ENCODE measurements around the gene SPO11. TPM values are rescaled to one million over a fixed set of nuclear protein-coding genes. Genes with fewer than 3 reads are reported as not detected.

Gene SPO11
- total and polyA plus RNA-seq, 2 experiments from 2014 or later: not detected

DNA sequence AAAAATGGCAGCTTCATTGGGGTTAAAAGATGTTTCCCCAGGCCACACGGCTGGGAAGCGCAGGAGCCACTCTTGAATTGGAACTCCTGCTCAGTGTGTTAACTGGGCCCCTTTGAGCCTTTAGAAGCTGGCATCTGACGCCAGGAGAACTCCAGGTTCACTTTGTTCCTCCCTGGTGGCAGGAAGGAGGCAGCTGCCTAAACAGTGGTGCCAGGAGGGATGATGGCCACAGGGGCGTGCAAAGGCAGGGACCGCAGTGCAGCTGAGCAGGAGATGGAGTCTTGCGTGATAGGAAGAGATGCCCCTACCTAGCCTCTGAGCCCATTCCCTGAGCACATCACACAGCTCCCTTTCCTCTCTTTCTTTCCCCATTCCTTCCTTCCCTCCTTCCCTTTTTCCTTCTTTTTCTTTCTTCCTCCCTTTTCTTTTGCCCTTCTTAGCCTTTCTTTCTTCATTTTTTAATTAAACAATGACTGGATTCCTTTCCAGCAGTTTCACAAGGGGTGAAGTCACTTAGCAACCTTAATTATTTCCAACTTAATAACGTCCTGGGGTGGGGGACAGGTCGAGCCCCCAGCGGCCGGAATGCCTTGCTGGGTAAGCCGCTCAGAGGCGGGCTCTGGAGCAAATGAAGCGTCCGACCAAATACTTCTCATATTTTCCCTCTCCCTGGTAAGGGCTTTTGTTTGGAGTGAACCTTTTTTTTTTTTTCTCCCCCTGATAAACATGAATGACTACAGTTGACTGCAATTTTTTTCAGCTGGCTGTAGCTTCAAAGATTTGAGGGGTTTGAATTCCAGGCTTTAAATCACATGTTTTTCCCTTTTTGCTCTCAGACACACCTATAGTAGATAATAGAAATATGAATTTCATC lies 42.4 kb upstream of the SPO11 start:
- DNase-seq (ENCODE audit: low spot score) (no peak), ATAC-seq (no peak)
- no peak overlapping the region for H3K27ac Mint-ChIP-seq
- H3K4me1 ChIP-seq (ENCODE audit: insufficient read depth): peaks cover 9% of the 10 kb centered on the region; the same call in 1 of the 2 replicates
- no peak overlapping the region for H3K4me2 ChIP-seq
- H2AFZ ChIP-seq: peak overlapping the region; percentile 60; the same call in 1 of the 2 replicates
- no peaks in the 10 kb centered on the region for H3K79me2 ChIP-seq (replicated peaks; ENCODE audit: insufficient read depth)
- no peaks in the 10 kb centered on the region for H3K27me3 ChIP-seq (ENCODE audit: insufficient read depth)
- H3K27me3 Mint-ChIP-seq (ENCODE audit: insufficient read depth, low read depth, poor library complexity): peaks cover 23% of the 10 kb centered on the region
- H3K4me3 ChIP-seq: no peak overlapping the region
- TF ChIP-seq, protein P1, sequence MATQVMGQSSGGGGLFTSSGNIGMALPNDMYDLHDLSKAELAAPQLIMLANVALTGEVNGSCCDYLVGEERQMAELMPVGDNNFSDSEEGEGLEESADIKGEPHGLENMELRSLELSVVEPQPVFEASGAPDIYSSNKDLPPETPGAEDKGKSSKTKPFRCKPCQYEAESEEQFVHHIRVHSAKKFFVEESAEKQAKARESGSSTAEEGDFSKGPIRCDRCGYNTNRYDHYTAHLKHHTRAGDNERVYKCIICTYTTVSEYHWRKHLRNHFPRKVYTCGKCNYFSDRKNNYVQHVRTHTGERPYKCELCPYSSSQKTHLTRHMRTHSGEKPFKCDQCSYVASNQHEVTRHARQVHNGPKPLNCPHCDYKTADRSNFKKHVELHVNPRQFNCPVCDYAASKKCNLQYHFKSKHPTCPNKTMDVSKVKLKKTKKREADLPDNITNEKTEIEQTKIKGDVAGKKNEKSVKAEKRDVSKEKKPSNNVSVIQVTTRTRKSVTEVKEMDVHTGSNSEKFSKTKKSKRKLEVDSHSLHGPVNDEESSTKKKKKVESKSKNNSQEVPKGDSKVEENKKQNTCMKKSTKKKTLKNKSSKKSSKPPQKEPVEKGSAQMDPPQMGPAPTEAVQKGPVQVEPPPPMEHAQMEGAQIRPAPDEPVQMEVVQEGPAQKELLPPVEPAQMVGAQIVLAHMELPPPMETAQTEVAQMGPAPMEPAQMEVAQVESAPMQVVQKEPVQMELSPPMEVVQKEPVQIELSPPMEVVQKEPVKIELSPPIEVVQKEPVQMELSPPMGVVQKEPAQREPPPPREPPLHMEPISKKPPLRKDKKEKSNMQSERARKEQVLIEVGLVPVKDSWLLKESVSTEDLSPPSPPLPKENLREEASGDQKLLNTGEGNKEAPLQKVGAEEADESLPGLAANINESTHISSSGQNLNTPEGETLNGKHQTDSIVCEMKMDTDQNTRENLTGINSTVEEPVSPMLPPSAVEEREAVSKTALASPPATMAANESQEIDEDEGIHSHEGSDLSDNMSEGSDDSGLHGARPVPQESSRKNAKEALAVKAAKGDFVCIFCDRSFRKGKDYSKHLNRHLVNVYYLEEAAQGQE (IDR thresholded peaks at IDR 0.05; ENCODE audit: unreplicated experiment): no peak
- TF ChIP-seq, protein P2, sequence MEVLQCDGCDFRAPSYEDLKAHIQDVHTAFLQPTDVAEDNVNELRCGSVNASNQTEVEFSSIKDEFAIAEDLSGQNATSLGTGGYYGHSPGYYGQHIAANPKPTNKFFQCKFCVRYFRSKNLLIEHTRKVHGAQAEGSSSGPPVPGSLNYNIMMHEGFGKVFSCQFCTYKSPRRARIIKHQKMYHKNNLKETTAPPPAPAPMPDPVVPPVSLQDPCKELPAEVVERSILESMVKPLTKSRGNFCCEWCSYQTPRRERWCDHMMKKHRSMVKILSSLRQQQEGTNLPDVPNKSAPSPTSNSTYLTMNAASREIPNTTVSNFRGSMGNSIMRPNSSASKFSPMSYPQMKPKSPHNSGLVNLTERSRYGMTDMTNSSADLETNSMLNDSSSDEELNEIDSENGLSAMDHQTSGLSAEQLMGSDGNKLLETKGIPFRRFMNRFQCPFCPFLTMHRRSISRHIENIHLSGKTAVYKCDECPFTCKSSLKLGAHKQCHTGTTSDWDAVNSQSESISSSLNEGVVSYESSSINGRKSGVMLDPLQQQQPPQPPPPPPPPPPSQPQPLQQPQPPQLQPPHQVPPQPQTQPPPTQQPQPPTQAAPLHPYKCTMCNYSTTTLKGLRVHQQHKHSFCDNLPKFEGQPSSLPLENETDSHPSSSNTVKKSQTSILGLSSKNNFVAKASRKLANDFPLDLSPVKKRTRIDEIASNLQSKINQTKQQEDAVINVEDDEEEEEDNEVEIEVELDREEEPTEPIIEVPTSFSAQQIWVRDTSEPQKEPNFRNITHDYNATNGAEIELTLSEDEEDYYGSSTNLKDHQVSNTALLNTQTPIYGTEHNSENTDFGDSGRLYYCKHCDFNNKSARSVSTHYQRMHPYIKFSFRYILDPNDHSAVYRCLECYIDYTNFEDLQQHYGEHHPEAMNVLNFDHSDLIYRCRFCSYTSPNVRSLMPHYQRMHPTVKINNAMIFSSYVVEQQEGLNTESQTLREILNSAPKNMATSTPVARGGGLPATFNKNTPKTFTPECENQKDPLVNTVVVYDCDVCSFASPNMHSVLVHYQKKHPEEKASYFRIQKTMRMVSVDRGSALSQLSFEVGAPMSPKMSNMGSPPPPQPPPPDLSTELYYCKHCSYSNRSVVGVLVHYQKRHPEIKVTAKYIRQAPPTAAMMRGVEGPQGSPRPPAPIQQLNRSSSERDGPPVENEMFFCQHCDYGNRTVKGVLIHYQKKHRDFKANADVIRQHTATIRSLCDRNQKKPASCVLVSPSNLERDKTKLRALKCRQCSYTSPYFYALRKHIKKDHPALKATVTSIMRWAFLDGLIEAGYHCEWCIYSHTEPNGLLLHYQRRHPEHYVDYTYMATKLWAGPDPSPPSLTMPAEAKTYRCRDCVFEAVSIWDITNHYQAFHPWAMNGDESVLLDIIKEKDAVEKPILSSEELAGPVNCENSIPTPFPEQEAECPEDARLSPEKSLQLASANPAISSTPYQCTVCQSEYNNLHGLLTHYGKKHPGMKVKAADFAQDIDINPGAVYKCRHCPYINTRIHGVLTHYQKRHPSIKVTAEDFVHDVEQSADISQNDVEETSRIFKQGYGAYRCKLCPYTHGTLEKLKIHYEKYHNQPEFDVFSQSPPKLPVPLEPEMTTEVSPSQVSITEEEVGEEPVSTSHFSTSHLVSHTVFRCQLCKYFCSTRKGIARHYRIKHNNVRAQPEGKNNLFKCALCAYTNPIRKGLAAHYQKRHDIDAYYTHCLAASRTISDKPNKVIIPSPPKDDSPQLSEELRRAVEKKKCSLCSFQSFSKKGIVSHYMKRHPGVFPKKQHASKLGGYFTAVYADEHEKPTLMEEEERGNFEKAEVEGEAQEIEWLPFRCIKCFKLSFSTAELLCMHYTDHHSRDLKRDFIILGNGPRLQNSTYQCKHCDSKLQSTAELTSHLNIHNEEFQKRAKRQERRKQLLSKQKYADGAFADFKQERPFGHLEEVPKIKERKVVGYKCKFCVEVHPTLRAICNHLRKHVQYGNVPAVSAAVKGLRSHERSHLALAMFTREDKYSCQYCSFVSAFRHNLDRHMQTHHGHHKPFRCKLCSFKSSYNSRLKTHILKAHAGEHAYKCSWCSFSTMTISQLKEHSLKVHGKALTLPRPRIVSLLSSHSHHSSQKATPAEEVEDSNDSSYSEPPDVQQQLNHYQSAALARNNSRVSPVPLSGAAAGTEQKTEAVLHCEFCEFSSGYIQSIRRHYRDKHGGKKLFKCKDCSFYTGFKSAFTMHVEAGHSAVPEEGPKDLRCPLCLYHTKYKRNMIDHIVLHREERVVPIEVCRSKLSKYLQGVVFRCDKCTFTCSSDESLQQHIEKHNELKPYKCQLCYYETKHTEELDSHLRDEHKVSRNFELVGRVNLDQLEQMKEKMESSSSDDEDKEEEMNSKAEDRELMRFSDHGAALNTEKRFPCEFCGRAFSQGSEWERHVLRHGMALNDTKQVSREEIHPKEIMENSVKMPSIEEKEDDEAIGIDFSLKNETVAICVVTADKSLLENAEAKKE (CRISPR knock-in tag; IDR thresholded peaks at IDR 0.05): no peak
- TF ChIP-seq STAT1 (IDR thresholded peaks at IDR 0.05; ENCODE audit: unreplicated experiment) (no peak), NANOG (IDR thresholded peaks at IDR 0.05; ENCODE audit: borderline replicate concordance) (no peak), EZH2 (IDR thresholded peaks at IDR 0.05; ENCODE audit: low read depth, unreplicated experiment) (no peak), EZH2phosphoT487 (IDR thresholded peaks at IDR 0.05; ENCODE audit: unreplicated experiment) (no peak)
- TF ChIP-seq, protein P3, sequence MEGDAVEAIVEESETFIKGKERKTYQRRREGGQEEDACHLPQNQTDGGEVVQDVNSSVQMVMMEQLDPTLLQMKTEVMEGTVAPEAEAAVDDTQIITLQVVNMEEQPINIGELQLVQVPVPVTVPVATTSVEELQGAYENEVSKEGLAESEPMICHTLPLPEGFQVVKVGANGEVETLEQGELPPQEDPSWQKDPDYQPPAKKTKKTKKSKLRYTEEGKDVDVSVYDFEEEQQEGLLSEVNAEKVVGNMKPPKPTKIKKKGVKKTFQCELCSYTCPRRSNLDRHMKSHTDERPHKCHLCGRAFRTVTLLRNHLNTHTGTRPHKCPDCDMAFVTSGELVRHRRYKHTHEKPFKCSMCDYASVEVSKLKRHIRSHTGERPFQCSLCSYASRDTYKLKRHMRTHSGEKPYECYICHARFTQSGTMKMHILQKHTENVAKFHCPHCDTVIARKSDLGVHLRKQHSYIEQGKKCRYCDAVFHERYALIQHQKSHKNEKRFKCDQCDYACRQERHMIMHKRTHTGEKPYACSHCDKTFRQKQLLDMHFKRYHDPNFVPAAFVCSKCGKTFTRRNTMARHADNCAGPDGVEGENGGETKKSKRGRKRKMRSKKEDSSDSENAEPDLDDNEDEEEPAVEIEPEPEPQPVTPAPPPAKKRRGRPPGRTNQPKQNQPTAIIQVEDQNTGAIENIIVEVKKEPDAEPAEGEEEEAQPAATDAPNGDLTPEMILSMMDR (conservative IDR thresholded peaks at IDR 0.05; ENCODE audit: low read depth in 2 of 2): no peak
- no peaks in the 10 kb centered on the region for H3K9me2 ChIP-seq (ENCODE audit: insufficient read depth)
- no peaks in the 10 kb centered on the region for H3K36me3 Mint-ChIP-seq (ENCODE audit: low read depth)
- no peaks in the 10 kb centered on the region for H3F3A ChIP-seq (replicated peaks; ENCODE audit: low read depth)
- no peaks in the 10 kb centered on the region for H4K20me1 ChIP-seq (replicated peaks; ENCODE audit: insufficient read depth)
- H3K4me1 Mint-ChIP-seq: peaks cover 48% of the 10 kb centered on the region
- no peaks in the 10 kb centered on the region for H3K36me3 ChIP-seq (ENCODE audit: insufficient read depth)
- H3K9me3 Mint-ChIP-seq: no peaks in the 10 kb centered on the region
- no peak overlapping the region for H3K27ac ChIP-seq (ENCODE audit: low read depth)
- H3K4me3 Mint-ChIP-seq: no peak overlapping the region

Measured in GM23338 (cell line).